Measurements from ENCODE around the gene CD200R1. TPM values are rescaled to one million over a fixed set of nuclear protein-coding genes. Genes with fewer than 3 reads are reported as not detected.

The CD200R1 gene, protein sequence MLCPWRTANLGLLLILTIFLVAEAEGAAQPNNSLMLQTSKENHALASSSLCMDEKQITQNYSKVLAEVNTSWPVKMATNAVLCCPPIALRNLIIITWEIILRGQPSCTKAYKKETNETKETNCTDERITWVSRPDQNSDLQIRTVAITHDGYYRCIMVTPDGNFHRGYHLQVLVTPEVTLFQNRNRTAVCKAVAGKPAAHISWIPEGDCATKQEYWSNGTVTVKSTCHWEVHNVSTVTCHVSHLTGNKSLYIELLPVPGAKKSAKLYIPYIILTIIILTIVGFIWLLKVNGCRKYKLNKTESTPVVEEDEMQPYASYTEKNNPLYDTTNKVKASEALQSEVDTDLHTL
- polyA plus RNA-seq (2014; cell fraction: cytosol; rRNA removed), result not detected in 2 replicates
- polyA plus RNA-seq (2014; cell fraction: nucleus; rRNA removed), result 0.12 and 0.30 TPM in 2 replicates

DNA sequence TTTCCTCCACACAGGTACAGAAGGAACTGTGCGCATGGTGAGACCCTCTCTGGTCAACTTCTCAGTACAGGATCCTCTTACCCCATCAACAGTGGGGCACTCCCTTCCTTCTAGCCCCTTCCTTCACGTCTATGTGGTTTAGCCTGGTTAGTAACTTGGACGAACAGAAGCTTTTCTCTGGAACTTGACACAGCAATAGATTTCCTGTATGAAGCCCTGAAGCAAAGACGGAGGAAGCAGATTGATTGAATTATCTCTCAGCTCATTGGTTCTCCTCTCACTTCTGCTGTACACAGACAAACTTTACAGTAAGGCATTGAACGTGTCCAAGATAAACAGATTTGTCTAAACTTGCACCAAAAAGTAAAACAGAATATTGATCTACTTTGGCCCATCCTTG is at the start of gene CD200R1:
Gene CD200R1 (minus strand): TSS at position 210 of the 400 bp plus-strand sequence. CDS start 246 bp downstream, outside the sequence.
- DNase-seq (ENCODE audit: low spot score), result no peak

DNA sequence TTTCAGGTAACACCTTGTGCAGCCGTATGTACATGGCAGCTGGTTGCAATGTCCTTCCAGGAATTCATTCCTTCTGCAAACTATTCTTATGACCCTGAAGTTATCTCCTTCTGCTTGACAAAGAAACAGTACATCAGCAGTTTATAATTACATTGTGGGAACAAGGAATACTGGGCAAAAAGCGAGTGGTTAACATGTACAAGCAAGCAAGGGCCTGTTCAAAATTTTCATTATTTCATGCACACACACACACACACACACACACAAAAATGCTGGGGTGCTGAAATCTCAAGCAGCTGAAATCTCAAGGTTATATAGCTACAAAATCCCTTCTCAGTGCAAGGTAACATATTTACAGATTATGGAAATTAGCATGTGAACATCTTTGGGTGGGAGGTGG is 46.6 kb upstream of the CD200R1 start:
- DNase-seq (ENCODE audit: low spot score), result no peak

DNA sequence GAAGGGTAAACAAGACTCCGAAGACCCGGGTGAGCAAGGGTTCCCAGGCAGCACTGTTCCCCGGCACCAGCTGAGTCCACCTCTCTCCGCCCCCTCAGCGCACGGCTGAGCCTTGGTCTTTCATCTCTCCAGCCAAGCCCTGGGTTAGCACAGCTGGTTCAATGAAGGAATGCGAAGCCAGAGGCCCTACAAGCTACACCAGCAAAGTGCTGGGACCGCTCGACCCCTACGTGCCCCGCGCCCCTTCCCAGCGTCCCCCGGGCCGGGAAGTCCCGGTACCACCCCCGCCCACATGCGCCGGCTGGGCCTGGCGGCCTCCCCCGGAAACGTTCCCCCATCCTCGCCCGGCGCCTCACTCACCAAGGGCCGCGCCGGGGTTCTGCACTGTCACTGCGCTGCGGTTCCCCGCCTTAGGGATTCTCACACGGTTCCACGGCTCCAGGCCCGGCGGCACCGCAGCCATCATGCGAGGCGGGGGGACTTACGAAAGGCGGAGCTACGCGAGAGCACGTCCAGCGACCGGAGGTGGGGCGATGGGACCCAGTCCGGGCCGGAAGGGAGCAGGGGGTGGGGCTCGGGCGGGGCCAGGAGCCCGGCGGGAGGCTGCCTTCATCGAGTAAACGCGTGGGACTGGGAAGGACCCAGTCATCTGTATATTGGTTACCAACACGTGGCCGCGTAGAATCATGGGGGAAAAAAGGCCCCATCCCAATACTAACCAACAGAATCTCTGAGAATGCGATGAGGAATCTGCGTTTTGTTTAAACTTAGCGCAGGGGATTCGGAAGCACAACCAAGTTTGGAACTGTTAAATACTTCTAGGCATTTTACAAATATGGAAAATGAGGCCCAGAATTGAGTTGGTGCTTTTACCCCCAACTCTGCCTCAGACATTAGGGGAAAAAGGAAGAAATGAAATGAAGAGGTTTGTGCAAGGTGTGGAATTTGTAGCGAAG is 44.6 kb upstream of the CD200R1 start:
- DNase-seq (ENCODE audit: low spot score), result peak; percentile 93

DNA sequence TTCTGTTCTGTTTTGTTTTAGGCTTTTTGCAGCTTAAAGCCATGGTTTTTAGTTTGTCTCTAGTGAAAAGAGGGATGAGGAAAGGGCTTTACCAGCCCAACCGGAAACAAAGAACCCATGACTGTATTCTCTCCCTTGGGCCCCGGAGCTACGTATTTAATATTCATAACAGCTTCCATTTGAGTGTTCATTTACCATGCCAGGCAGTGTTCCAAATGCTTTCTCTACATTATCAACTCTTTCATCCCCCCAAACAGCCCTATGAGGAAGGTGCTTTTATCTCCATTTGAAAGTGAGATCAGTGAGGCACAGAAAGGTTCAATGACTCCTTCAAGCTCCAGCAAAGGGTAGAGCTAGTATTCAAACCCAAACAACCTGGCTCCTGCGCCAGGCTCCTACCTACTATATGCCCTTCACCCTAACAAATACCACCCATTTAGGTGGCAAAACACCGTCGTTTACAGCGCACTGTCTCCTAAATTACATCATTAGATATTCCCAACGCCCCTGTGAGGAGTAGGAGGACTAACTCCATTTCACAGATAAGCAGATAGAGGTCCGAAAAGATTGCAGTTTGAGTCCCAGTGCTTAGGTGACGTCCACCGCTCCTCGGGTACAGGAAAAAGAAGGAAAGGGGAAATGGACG is 43.8 kb upstream of the CD200R1 start:
- no peak for DNase-seq (ENCODE audit: low spot score)

DNA sequence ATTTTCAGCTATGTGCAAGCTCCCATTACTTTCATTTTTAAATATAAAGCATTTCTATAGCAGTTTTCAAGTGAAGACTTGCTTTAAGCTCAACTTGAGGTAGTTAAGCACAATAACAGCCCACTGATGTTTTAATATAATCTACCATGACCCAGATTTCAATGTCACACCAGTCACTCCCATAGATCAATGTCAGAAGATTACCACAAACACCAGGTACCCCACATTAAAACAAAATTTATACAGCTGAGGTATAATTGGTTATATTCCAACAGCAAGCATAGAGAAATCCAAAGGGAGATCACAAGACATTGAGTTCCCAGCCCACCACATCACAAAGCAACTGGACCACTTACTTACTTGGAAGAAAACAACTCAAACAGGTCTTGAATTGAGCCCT is 38.7 kb upstream of the CD200R1 start:
- no peak for DNase-seq (ENCODE audit: low spot score)

DNA sequence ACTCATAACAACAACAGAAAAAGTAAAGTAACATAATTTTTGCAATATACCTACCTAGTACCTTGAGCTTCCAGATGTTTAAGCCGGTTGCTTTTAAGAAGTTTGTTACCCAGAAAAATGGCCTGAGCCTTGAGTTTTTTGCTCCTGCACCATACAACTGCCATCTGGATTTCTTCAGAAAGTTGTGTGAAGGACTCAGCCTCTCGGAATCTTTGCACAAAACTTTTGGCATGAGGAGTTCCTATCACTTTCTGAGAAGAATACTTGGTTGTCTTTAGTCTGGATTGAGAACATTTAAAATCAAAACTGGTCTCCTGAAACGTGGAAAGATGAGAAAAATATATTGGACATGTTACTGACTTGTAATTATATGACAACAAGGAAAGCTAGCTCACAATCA is 33.2 kb upstream of the CD200R1 start:
- DNase-seq (ENCODE audit: low spot score), result no peak

DNA sequence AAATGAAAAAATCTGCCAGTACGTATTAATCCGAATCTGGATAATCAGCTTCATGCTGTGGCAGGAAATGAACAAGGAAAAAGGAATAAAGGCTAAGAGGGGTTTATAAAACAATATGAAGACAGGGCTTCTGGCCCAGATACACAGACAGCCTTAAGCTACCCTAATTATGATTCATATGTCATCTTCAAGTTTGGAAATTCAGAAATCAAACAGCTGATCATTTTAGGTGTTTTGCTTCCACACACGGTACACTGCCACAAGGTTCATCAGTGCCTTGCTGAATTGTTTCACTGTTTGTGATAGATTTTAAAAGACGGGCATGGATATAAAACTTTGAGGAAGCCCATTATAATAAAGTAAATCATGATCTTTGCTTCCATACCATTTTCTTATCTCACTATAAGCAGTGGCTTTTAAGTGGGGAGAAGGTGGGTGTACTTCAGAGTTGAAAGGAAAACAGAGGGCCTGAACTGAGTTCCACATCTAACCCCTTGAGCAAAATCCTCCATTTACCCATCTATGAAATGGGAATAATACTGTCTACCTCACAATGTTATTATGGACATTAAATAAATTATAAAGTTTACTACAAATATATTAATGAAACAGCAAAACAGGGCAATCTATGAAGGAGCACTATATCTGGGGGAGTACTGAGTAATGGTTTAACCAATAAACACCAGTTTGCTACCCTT is 31.6 kb upstream of the CD200R1 start:
- no peak for DNase-seq (ENCODE audit: low spot score)

DNA sequence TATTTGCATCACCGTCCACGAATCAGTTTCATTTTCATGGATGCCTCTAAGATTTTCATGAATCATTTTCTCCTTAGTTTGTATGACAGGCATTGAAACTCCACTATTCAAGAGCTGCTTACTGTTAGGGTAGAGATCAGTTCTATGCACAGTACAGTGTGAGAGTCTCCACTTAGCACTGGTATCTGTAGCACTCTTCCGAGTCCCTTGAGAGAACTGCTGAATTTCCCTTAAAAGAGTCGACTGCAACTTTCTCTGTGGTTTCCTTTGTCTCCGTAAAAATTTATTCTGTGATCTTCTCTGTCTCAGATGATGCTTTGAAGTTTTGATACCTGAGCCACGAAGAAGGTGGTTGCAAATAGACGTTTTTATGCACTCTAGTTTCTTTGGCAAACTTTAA is 30.7 kb upstream of the CD200R1 start:
- no peak for DNase-seq (ENCODE audit: low spot score)

DNA sequence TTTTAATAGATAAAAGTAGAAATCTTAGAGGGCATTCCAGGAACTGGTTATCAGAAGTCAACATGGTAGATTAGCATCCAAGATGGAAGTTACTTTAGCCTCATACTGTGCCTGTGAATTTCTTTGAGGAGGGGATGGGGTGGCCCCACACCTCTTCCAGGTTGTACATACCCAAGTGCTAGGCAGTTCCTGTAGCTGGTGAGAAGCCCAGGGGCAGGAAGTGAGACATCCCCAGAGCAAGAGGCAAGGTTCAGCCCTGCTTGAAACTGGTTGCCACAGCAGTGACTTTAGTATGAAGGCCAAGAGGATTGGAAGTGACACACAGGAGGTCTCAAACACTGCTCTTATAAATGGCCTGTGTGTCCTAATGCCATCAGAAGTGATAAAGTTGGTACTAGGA is 27.8 kb upstream of the CD200R1 start:
- no peak for DNase-seq (ENCODE audit: low spot score)

DNA sequence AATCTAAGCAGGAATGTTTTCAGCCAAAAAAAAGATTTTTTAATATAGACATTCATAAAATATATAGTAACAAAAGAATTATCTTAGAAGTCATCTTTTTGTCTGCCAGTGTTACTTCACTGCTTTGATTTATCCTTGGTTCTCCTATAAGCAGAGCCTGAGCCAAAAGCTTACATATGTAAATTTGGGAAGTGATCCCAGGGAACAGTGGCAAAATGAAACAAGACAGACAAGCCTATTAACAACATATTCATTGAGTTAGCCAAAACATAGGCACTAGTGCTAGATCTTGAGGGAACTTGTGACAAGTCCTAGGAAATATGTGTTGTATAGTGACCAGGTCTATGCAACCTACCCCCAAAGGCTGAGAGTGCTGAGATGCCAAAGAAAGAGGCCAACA is 27.1 kb upstream of the CD200R1 start:
- no peak for DNase-seq (ENCODE audit: low spot score)

DNA sequence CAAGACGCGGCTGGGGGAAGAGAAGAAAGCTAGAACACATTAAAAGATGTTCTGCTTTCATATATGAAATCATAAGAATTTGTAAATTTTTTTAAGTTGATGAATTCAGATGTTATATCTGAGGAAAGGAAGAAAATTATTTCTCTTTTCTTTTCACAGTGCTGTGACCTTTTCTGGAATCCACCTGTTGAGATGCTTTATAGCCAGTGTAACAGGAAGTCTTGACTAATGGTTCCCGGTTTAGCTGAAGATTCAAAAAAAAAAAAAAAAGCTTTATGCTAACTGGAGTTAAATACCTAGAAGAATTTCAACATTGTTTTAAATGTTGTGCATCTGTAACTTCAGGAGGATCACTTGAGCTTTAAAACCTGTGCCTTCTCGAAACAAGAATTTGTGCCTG is 25.8 kb upstream of the CD200R1 start:
- DNase-seq (ENCODE audit: low spot score), result no peak

DNA sequence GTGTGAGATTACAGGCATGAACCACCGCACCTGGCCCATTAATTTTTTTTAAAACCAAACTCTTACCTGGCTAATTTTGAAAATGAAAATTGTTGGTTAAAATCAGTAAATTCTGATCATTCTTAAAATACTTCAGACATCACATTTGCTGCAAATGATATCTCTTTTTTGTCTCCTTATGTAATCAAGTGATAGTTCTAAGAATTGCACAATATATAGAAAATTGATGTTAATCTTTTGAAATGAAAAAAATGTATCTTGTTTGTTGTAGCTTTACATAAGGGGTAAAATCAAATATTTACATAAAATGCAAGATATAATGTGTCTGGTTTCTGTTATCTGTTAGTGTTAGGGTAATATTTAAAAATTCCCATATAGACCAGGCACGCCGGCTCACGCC is 20.9 kb upstream of the CD200R1 start:
- no peak for DNase-seq (ENCODE audit: low spot score)

DNA sequence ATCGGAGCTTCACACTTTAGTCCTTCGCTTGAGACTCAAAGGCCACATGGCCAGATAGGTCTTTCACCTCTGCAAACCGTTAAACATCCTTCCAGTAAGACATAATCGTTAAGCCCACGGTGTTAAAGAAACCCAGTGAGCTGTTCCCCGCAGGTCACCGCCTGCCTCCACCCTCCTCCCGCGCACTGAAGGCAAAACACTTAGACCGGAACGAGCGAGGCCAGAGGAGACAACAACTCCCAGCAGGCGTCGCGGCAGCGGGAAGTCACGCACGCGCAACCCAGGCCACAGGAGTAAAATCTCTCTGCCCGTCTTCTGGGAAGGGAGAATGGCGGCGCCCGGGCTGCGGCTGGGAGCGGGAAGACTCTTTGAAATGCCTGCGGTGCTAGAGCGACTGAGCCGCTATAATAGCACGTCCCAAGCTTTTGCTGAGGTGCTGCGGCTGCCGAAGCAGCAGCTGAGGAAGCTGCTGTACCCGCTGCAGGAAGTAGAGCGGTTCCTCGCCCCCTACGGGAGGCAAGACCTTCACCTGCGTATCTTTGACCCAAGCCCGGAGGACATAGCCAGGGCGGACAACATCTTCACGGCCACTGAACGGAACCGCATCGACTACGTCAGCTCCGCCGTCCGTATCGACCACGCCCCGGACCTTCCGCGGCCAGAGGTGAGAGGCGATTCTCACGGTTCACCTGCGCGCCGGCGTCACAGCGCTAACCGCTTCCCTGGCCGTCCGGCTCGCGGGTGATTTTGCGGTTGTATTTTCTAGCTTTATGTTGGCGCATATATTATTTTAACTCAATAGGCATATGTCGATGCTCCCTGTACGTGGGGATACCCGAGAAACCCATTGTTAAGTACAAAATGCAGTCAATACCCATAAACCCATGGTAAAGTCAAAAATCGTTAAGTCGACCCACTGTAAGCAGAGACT is 16.0 kb upstream of the CD200R1 start, which contains the start of gene GTPBP8:
Gene GTPBP8 (plus strand): TSS at position 313 of the 931 bp plus-strand sequence. CDS start 16 bp downstream, at position 329.
- DNase-seq (ENCODE audit: low spot score), result peak; percentile 93

DNA sequence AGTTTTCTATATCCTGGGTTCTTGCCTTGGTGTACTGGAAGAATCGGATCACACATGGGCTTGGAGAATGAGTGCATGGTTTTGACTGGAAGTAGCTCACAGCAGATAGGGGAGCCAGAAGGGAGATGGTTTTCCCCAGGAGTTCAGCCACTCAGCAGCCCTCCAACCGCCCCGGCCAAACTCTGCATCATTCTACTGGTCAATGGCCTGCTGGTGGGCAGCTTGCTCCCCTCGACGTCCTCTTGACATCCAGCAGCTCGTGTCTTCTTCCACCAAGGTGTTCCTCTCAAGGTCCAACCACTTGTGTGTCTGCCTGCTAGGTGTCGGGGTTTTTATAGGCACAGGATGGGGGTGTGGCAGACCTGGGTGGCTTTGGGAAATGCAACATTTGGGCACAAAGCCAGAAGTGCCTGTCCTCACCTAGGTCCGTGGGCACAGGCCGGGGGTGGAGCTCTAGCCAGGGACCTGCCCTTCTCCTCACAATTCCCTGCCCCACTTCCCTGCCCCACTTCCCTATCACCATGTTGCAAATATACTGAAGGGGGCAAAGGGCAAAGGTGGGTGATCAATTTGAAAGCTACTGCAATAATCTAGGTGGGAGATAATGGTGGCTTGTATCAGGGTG is 12.9 kb upstream of the CD200R1 start:
- DNase-seq (ENCODE audit: low spot score), result no peak

DNA sequence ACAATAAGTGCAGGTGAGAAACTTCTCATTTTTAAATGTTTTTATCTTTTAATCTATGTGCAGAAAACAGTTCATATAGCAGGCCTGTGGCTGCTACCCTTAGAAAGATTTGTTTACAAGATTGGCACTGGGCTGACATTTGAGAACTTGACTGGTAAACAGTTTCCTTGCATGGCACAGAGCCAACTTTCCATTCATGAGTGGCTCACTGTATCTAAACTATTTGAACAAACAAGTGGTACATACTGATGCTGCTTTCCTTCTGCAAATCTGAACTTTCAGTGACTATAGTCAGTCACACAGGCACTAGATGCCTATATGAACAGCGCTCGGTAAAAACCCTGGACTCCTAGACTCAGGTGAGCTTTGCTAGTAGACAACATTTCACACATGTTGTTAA is 9.6 kb upstream of the CD200R1 start:
- no peak for DNase-seq (ENCODE audit: low spot score)

DNA sequence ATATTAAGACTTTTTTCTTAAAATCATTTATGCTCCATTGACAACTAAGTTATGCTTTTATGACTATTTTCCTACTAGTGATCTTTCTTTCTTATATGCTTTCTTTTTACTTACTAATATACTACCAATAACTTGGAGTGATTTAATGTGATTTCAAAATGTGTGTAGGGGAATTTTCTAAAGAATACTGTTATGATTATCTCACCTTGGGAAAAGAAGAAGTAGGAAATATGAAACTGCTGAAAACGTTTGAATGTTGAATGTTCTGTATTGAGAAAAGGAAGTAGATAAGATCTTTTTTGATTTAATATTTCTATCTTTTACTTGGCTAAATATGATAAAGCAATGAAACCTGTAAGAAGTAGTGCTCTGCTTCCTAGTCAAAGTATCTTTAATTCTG is 7.8 kb upstream of the CD200R1 start:
- DNase-seq (ENCODE audit: low spot score), result no peak

DNA sequence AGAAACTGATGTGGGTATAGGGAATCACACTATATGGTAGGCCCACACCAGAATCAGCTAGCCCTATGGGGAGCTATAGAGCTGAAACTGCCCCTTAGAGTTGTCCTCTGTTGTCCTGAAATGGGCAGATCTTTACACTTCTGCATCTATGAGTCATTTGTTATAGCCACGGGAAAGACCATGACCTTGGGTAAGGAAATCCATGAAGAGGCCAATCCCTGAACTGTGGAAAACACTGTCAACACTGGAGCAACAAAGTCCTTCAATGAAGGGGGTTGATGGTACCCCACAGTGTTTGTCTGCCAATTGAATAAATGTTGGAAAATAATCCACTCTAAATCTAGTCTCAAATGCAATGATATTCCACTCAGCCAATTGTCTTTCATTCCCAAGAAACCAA is 5.2 kb upstream of the CD200R1 start:
- DNase-seq (ENCODE audit: low spot score), result no peak

DNA sequence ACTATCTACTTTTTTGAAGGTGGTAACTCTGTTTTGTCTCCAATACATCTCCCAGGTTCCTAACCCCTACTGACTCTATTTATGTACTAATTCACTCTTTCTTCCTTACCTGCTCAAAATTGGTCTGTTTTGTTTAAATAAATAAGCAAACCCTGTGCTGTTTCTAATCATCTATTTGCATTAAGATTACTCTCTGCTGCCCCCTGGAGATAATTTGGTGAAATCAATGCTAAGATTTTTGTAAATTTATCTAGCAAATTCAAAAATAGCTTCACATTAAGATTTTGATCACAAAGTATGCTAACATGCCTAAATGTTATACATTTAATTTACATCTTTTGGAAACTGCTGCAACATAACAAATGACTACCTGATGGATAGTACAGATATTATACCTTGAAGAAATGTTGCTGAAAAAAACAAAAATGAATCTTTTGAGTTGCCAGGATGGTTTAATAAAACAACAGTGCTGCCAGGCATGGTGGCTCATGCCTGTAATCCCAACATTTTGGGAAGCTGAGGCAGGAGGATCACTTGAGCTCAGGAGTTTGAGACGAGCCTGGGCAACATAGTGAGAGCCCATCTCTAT is 4.4 kb upstream of the CD200R1 start:
- DNase-seq (ENCODE audit: low spot score), result peak; percentile 31

DNA sequence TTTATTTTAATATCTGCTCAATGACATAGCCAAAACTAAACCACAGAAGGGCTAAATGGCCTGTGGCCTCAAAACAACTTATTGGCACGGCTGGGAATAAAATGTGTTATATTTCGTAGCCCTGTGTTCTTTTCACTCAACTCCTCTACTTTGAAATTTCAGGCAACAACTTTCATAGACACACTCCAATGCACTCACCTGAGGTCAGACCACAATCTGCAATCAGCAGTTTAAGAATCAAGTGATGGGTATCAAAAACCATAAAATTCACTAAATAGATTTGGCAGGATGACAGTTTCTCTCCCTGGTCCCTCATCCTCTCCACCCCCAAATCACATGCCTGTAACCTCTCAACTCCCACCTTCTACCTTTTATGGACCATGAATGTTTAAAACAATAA is 2.0 kb upstream of the CD200R1 start:
- no peak for DNase-seq (ENCODE audit: low spot score)

Data from SK-N-DZ (cell line).